MM.1S (cell line): ENCODE data around the gene DIP2C.

Experiments
- CTCF ChIP-seq: fragments of 300-600 bp; sonication (generic); IDR thresholded peaks from 2 replicates; pipeline ENCODE4 v1.5.1; 2016; ENCODE audit warnings: antibody characterized with exemption, low read length, mixed read lengths
- EZH2 ChIP-seq: fragments of 300-600 bp; sonication (generic); optimal IDR thresholded peaks from 2 replicates; pipeline ENCODE3; 2017; ENCODE audit warnings: low read depth, mild to moderate bottlenecking, antibody characterized with exemption, low read length, mixed read lengths
- EZH2phosphoT487 ChIP-seq: fragments of 300-600 bp; sonication (generic); IDR thresholded peaks from 2 replicates; pipeline ENCODE4 v1.6.1; 2018; ENCODE audit warnings: antibody characterized with exemption, low read length

- TF ChIP-seq CTCF = no peak
- no peak for TF ChIP-seq EZH2phosphoT487
- TF ChIP-seq EZH2 = no peak
Observed at GRCh38 chr10:422241-422640, 267.2 kb downstream of the DIP2C start.
